ENCODE data around the gene PRRT1B. TPM values are rescaled to one million over a fixed set of nuclear protein-coding genes. Genes with fewer than 3 reads are reported as not detected.

The PRRT1B gene
- total RNA-seq, 1 experiment from 2014 or later: not detected

DNA sequence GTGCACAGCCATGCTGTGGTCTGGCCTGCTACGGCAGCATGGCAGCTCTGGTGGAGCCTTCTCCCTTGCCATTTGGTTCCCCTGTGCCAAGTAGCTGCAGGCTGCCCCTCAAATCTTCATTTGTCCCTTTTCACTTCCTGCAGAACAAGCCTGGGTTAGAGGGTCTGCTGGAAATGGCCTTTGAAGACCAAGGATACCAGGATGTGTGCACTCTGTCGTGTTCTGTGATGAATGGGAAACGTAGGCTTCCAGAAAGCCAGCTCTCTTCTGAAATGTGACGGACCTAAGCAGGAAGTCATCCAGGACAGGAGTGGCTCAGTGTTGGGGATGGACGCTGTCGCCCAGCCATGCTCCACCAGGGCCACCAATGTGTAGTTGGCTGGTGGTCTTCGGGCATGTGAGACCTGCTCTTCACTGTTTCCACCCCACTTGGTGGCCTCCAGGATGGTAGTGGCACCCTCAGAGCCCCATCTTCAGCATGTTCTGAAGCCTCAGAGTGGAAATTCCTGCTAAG lies 46.0 kb upstream of the PRRT1B start:
- no peak for DNase-seq (ENCODE audit: low spot score)
- Histone ChIP-seq H3K4me3 (ENCODE audit: low read depth, low read length, poor library complexity, severe bottlenecking) (no peak overlapping the region), H3K9me3 (ENCODE audit: low read depth, low read length, poor library complexity, severe bottlenecking) (no peaks in the 10 kb centered on the region), H3K27ac (ENCODE audit: low read depth, low read length, poor library complexity, severe bottlenecking) (no peak overlapping the region), H3K27me3 (replicated peaks; ENCODE audit: insufficient read depth, low read depth, low read length, poor library complexity) (no peaks in the 10 kb centered on the region), H3K36me3 (ENCODE audit: insufficient read depth, low read length, poor library complexity, severe bottlenecking) (peaks cover 59% of the 10 kb centered on the region), H3K4me1 (ENCODE audit: insufficient read depth, low read length, poor library complexity, severe bottlenecking) (peaks cover 5% of the 10 kb centered on the region)
- BruUV-seq (replicated peaks): no TSS peak
- intact Hi-C loops (cut with micrococcal nuclease; ENCODE audit: unreplicated experiment): no loop called here
- POLR2A ChIA-PET (ENCODE audit: low non-redundant PET): no interaction called here
- TF ChIP-seq EZH2 (IDR thresholded peaks at IDR 0.05; ENCODE audit: borderline replicate concordance, low read depth, low read length, poor library complexity, severe bottlenecking): no peak
- TF ChIP-seq, protein P1, sequence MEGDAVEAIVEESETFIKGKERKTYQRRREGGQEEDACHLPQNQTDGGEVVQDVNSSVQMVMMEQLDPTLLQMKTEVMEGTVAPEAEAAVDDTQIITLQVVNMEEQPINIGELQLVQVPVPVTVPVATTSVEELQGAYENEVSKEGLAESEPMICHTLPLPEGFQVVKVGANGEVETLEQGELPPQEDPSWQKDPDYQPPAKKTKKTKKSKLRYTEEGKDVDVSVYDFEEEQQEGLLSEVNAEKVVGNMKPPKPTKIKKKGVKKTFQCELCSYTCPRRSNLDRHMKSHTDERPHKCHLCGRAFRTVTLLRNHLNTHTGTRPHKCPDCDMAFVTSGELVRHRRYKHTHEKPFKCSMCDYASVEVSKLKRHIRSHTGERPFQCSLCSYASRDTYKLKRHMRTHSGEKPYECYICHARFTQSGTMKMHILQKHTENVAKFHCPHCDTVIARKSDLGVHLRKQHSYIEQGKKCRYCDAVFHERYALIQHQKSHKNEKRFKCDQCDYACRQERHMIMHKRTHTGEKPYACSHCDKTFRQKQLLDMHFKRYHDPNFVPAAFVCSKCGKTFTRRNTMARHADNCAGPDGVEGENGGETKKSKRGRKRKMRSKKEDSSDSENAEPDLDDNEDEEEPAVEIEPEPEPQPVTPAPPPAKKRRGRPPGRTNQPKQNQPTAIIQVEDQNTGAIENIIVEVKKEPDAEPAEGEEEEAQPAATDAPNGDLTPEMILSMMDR (conservative IDR thresholded peaks at IDR 0.05; ENCODE audit: low read depth, low read length): no peak
- CTCF ChIA-PET: interaction anchor here (1.0 kb wide), 1 partner anchor 22 kb away, joined by 3 read pairs; no protein-coding TSS in a partner anchor

DNA sequence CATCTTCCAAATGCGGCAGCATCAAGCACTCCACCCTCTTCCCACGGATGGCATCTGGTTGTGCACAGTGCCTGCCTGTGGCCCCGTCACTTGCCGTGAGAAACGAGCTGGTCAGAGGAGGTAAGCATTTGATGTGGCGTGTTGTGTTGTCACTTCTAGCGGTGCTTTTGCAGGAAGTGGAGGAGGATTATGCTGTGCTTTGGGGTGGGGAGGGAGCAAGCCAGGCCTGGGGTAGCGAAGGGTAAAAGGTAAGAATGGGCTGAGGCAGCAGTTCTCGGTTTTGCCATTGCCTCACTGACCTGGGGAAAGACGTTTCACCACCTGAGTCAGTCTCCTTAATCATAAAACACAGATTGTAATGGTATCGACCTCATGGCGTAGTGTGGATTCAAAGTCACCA lies 44.9 kb upstream of the PRRT1B start:
- Histone ChIP-seq H3K27me3 (replicated peaks; ENCODE audit: insufficient read depth, low read depth, low read length, poor library complexity) (no peaks in the 10 kb centered on the region), H3K9me3 (ENCODE audit: low read depth, low read length, poor library complexity, severe bottlenecking) (no peaks in the 10 kb centered on the region), H3K4me3 (ENCODE audit: low read depth, low read length, poor library complexity, severe bottlenecking) (no peak overlapping the region), H3K4me1 (ENCODE audit: insufficient read depth, low read length, poor library complexity, severe bottlenecking) (peaks cover 5% of the 10 kb centered on the region), H3K36me3 (ENCODE audit: insufficient read depth, low read length, poor library complexity, severe bottlenecking) (peaks cover 49% of the 10 kb centered on the region), H3K27ac (ENCODE audit: low read depth, low read length, poor library complexity, severe bottlenecking) (no peak overlapping the region)
- TF ChIP-seq, protein P1 (conservative IDR thresholded peaks at IDR 0.05; ENCODE audit: low read depth, low read length): no peak
- no peak for TF ChIP-seq EZH2 (IDR thresholded peaks at IDR 0.05; ENCODE audit: borderline replicate concordance, low read depth, low read length, poor library complexity, severe bottlenecking)
- no TSS peak for BruUV-seq (replicated peaks)
- no peak for DNase-seq (ENCODE audit: low spot score)
- CTCF ChIA-PET: interaction anchor here (1.0 kb wide), 1 partner anchor 23 kb away, joined by 3 read pairs; no protein-coding TSS in a partner anchor
- POLR2A ChIA-PET (ENCODE audit: low non-redundant PET): interaction anchor here (0.5 kb wide), 1 partner anchor 51 kb away, joined by 3 read pairs; no protein-coding TSS in a partner anchor
- intact Hi-C loops (cut with micrococcal nuclease; ENCODE audit: unreplicated experiment): loop anchor here (10.0 kb wide), 1 partner anchor 244 kb away; the partner anchor contains the start of gene RAPGEF1

DNA sequence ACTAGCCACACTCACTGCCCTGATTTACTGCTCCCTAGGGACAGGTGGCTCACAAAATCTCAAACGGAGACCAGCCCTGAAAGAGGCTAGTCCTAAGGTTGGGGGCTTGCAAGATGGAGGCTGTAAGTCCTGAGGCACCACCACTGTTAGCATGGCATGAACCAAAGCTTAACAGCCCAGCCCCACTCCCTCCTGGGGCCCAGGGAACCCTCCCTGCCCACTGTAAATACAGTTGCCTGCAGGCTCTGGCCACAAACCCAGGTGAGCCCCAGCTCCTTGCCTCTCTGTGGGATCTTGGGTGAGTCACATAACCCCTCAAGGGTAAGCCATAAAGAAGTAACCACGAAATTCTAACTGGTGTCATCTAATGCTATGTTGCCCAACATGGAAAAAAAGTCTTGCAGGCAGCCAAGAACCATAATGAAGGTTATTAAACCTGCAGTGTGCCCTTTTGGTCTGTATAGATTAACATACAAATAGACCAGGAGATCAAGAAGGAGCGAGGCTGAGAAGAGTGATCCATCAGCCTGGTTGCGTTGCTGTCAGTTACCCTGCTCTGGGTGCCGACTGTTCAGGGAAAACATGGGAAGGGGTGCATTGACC lies 44.3 kb upstream of the PRRT1B start:
- DNase-seq (ENCODE audit: low spot score): peak; percentile 22
- no peak overlapping the region for H3K27ac ChIP-seq (ENCODE audit: low read depth, low read length, poor library complexity, severe bottlenecking)
- BruUV-seq (replicated peaks): no TSS peak

More for the DNA sequence above, 44.3 kb upstream of the PRRT1B start:
- peaks cover 42% of the 10 kb centered on the region for H3K36me3 ChIP-seq (ENCODE audit: insufficient read depth, low read length, poor library complexity, severe bottlenecking)
- TF ChIP-seq, protein P1 (conservative IDR thresholded peaks at IDR 0.05; ENCODE audit: low read depth, low read length): no peak
- TF ChIP-seq EZH2 (IDR thresholded peaks at IDR 0.05; ENCODE audit: borderline replicate concordance, low read depth, low read length, poor library complexity, severe bottlenecking): no peak
- no peaks in the 10 kb centered on the region for H3K9me3 ChIP-seq (ENCODE audit: low read depth, low read length, poor library complexity, severe bottlenecking)
- POLR2A ChIA-PET (ENCODE audit: low non-redundant PET): interaction anchor here (0.5 kb wide), 1 partner anchor 51 kb away, joined by 3 read pairs; no protein-coding TSS in a partner anchor
- no peak overlapping the region for H3K4me3 ChIP-seq (ENCODE audit: low read depth, low read length, poor library complexity, severe bottlenecking)
- no peaks in the 10 kb centered on the region for H3K27me3 ChIP-seq (replicated peaks; ENCODE audit: insufficient read depth, low read depth, low read length, poor library complexity)
- H3K4me1 ChIP-seq (ENCODE audit: insufficient read depth, low read length, poor library complexity, severe bottlenecking): peaks cover 5% of the 10 kb centered on the region
- CTCF ChIA-PET: no interaction called here
- intact Hi-C loops (cut with micrococcal nuclease; ENCODE audit: unreplicated experiment): loop anchor here (10.0 kb wide), 1 partner anchor 244 kb away; the partner anchor contains the start of gene RAPGEF1
